ENCODE measurements around the gene COL4A2.

COL4A2 gene

GRCh38 chr13:110291286-110291685, 15.8 kb upstream of the COL4A2 start:
- no peak for DNase-seq

DNA sequence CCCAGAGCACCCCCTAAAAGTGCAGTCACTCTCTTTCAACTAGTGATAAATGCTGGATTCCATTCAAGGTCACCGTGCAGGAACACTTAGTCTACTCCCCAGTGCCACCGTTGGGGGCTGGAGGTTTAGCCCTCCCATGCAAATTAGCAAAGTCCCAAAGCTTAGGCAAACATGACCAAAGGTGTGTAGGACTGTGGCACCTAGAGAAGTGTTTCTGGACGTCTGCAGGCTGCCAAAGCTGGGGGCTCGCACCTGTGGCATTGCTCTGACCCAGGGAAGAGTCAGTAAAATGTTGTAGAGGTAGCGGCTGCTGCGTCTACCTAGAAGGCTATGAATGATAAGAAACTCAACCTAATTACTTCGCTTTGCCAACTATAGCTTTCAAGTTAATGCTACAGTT, 14.0 kb upstream of the COL4A2 start:
- DNase-seq, result no peak

GRCh38 chr13:110293649-110294048, 13.4 kb upstream of the COL4A2 start:
- no peak for DNase-seq

DNA sequence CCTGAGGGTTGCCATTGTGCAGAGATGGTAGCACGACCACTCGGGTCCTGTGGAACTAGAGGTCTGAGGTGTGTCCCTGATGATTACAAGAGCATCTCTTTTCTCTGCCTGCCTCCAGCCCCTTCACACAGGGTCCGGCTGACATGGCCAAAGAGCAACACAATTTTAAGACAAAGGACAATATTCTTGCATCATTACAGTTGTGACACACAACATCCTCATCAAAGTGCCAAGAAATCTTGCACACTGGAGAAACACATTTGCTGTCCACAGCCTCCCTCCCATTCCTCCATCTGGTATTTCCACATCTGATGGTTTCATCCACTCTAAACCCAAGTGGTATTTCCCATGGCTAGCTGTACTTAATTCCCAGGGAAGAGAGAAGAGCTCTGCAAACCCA, 12.9 kb upstream of the COL4A2 start:
- DNase-seq, result no peak

- DNase-seq, result no peak
Observed at GRCh38 chr13:110294622-110295021, 12.5 kb upstream of the COL4A2 start.

DNA sequence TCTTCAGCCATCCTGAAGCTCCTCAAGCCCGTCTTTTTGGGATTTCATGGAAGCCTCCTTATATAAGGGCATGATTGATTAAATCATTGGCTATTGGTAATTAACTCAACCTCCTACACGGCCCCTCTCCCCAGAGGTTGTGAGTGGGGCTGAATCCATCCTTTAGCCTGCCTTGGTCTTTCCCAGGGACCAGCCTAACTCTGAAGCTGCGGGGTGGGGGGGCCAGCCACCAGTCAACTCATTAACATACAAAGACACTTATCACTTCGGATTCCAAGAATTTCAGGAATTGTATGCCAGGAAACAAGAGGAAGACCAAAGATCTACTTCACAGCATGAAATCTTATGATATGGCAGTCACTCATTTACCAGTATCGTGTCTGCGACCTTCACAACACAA, 10.1 kb upstream of the COL4A2 start:
- DNase-seq, result no peak

GRCh38 chr13:110297766-110298504, 9.1 kb upstream of the COL4A2 start:
- no peak for DNase-seq

DNA sequence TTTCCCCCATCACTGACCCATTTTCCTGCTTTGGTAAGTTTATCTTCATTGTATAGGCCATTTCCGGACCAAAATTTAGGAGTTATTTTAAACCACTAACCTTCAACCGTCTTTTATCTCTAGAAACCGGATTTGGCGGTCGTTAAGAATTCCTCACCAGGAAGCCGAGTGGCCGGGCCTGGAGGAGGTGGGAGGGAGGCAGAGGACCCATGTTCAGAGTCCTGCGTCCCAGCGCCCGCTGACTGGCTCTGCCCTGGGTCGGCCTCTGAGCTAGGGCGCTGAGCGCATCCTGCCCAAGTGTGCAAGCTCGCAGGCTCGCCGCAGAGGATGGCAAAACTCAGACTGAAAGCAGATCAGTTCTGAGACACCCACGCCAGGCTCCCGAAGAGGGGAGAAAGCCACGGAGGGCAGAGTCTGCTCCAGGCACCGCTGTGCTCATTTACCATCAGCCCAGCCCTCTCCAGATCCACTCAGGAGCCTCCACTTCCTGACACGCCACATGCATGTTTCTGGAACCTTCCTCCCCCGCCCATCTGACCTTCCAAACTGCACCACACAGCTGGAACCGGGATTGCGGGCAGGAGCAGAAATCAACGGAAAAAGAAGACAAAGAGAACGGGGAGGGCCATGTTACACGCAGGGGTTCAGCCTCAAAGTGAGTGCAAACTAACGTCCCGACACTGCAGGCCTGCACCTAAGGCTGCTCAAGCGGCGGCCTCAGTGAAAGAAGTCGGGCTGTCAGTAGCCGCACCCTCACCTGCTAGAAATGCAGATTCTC, 8.4 kb upstream of the COL4A2 start:
- no peak for DNase-seq

GRCh38 chr13:110299283-110299840, 7.7 kb upstream of the COL4A2 start:
- no peak for DNase-seq

GRCh38 chr13:110300090-110300815, 6.8 kb upstream of the COL4A2 start:
- DNase-seq, result no peak

- no peak for DNase-seq
Observed at GRCh38 chr13:110301083-110301482, 6.0 kb upstream of the COL4A2 start.

DNA sequence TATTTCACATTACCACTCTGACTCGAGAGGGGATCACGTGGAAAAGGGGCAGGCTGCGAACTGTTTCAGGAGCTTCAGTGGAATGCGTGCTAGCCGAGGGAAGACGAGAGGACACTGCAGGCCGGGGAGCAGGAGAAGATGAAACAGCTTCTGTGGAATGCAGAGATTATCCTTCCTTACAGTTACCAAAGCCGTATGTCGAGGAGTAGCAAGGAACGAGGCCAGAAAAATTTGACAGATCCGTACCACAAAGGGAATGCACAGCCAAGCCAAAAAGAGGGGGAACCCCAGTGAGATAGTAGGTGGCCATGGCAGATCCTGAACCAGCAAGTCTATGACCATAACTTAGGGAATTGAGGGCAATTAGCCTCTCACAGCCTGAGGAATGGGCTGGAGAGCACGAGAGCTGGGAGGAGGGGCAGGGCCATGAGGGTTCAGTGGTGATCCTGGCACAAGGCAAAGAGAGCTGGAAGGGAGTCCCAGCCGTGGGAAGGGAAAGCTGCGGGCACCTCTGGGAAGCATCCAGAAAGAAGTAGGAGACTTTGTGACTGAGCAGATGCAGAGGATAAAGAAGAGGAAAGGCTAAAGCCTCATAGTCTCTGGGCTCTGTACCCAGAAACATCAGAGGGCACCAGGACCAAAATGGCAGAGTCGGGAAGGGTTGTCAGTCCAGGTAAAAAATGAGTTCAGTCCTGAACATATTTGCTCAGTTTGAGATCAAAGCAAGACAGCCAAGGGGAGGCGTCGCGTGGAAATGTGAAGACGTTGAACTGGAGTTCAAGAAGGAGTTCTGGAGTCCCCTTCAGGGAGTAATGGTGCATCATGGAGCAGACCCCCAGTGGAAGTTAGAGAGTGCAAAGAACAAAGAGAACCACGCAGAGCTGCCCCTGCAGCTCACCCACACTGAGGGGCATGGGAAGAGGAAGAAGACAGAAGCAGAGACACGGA, 5.2 kb upstream of the COL4A2 start:
- no peak for DNase-seq

- DNase-seq, result no peak
Observed at GRCh38 chr13:110302997-110303396, 4.1 kb upstream of the COL4A2 start.

DNA sequence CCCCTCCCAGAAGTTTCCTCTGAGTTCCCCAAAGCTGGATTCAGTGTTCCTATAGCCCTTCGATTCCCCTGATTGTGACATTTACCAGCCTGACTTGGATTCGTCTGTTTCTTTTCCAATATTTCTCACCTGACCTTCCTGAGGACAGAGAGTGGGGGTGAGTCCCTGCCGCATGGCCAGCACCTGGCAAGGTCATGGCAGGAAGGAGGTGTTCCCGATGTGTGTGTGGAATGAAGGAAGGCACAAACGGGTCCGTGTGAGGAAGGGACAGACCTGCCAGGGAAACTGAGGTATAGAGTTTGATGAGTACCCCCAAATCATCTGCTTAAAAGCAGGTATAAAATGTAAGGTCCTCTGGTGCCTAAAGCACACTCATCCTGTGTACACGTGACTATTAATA, 3.4 kb upstream of the COL4A2 start:
- DNase-seq, result no peak

GRCh38 chr13:110304256-110304655, 2.8 kb upstream of the COL4A2 start:
- no peak for DNase-seq

DNA sequence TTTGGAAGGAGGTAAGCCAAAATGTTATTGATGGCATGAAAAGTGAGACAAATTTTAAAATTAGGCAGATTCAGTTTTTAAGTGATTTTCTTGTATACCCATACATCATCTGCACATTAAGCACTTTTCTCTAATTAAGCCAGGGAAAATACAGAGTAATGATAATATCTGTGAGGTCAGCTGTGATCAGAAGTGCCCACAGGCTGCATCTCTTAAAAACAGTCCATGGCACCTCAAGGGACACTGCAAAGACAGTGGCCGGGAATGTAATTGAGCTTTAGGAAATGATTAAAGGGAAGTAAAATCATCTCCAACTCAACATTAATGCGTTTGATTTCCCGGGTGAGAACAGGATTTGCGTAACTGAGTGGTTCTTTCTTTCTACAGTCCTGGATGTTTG, 2.1 kb upstream of the COL4A2 start:
- DNase-seq, result no peak

- DNase-seq, result no peak
Observed at GRCh38 chr13:110305544-110305943, 1.5 kb upstream of the COL4A2 start.

- DNase-seq, result no peak
Observed at GRCh38 chr13:110305949-110306339, 1.1 kb upstream of the COL4A2 start.

GRCh38 chr13:110306340-110306959, 634 bp upstream of the COL4A2 start:
- DNase-seq, result no peak

GRCh38 chr13:110307767-110308655, 927 bp downstream of the COL4A2 start:
- no peak for DNase-seq

Data from NCI-H446 (cell line).